ENCODE results near the gene USP10.

Gene USP10

DNA sequence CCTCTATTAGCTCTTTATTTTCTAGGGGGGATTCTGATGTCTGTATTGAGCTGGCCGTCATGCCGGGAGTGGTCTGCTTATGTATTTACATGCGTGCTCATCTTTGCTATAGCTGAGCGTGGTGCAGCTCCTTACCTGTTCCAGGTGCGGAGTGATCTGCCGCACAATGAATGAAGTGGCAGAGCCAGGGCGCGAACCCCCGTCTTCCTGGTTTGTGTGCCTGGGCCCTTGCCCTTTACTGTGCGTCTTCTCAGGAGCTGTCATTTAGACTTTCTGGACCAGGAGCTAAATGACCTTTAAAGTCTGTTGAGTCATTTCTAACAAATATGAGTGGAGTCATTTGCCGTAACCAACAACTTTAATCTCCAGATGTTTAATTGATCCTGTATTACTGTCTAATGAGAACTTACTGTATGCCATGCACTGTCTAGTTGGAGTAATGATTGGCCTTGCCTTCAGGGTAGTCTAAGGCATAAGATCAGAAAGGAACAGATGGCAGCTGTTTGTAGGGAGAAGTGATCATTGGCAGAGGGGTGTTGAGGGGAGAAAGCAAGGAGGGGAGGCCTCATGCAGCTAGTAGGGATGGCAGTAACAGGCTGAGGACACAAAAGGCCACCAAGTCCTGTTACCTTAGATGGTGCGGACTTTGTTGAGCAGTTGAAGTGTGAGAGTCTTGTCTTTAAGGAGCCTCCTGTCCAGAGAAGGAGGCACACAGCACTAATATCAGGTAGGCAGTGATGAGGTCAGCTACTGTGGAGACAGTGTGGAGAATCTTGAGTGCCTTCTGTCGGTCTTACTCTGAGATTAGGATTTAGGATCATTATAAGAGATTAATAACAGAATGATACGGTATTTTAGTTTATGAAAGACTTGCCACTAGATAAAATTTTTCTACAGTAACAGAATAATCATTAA is 53.9 kb downstream of the USP10 start:
- DNase-seq: no peak

DNA sequence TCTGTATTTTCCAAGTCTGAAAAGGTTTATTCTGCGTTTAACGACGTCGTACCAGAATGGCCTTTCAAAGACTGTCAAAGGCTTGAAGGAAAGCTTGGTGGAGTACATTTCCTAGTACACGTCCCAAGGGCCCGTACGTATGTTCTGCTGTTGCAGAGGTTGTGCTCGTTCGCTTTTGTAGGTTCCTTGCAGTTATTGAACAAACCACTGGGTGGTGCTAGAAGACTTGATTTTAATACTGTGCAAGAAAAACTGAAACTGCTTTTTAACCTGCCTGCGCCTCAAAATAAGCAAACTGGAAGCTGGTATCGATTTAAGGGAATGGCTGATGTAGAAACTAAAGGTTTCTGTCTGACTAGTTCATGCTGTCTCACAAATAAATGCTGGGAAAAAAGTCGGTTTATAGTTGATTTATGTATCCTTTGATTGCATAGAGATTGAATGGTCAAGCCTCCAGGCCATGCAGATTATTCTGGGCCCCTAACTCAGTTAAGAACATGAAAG is 54.6 kb downstream of the USP10 start:
- DNase-seq: peak in 4 of 5 donors; percentile 50 to 88 (median 69)

GRCh38 chr16:84754956-84755672 is 55.3 kb downstream of the USP10 start:
- peak in 1 of 5 donors; percentile 8 for DNase-seq

GRCh38 chr16:84756830-84757229 is 57.0 kb downstream of the USP10 start:
- DNase-seq: no peak

DNA sequence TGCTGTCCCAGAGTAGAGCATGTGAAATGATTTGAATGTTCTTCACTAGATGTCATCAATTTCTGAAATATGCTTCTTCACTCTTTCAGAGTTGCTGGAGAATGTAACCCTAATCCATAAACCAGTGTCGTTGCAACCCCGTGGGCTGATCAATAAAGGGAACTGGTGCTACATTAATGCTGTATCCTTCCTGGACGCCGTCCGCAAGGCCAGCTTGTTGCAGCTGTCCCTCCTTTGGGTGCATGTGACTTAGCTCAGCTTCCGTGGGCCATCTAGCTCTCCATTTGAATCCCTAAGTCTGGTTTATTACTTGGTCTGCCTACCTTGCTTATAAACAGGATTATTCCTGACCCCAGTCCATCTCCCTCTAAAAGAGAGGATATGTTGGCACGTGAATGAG is 58.8 kb downstream of the USP10 start:
- DNase-seq: no peak

DNA sequence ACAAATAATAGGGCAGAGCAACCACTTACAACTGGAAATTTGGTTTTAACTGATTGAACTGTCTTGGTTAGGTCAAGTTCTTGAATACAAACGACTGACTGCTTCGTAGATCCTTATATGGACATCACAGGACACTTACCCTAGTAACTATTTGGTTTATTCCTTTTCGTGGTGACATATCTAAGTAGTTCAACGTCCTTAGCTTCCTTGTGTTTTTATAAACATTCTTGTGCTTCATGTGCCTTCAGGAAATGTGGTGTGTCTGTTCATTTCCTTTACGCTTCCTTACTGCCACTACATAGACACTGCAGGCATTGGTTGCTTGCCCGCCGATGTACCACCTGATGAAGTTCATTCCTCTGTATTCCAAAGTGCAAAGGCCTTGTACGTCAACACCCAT is 59.3 kb downstream of the USP10 start:
- peak in 4 of 5 donors; percentile 27 to 41 (median 38) for DNase-seq

DNA sequence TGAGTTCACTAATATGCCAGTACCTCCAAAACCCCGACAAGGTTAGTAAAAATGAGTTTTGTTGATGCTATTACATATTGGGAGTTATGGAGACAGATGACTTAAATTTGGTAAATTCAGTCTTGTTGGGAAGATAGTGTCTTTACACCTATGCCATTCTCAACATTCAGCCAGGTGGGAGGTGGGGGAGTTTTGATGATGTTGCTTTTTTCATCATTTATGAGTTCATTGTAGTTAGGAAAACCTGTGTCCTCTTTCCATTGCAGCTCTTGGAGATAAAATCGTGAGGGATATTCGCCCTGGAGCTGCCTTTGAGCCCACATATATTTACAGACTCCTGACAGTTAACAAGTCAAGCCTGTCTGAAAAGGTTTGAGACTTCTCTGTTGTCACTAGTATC is 60.1 kb downstream of the USP10 start:
- no peak for DNase-seq

- no peak for DNase-seq
Observed at GRCh38 chr16:84761448-84762368, 61.9 kb downstream of the USP10 start.

- DNase-seq: no peak
Observed at GRCh38 chr16:84763164-84763563, 63.4 kb downstream of the USP10 start.

DNA sequence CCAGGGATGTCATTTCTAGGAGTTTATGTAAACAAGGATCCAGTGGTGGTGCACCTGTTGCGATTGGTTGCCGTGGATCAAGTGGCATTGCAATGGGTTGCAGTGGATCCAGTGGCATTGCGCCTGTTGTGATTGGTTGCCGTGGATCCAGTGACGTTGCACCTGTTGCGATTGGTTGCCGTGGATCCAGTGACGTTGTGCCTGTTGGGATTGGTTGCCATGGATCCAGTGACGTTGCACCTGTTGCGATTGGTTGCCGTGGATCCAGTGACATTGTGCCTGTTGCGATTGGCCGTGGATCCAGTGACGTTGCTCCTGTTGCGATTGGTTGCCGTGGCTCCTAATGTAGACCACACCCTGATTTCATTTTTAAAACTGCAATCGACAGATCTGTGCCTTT is 63.8 kb downstream of the USP10 start:
- no peak for DNase-seq

DNA sequence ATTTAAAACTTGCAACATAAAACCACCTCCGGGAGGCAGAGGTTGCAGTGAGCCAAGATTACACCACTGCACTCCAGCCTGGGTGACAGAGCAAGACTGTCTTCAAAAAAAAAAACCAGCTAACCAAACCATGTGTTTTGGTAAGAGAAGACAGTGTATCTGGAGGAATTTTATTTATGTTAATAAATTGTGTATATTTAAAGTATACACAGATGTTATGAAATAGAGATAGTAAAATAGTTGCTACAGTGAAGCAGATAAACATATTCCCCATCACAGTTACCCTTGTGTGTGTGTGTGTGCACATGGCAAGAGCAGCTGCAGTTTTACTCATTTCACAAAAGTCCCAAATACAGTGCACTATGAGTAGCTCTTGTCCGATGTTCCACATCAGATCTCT is 65.2 kb downstream of the USP10 start:
- DNase-seq: no peak

GRCh38 chr16:84765616-84766580 is 66.1 kb downstream of the USP10 start:
- DNase-seq: no peak

GRCh38 chr16:84766978-84767773 is 67.4 kb downstream of the USP10 start:
- no peak for DNase-seq

GRCh38 chr16:84768061-84768807 is 68.4 kb downstream of the USP10 start:
- no peak for DNase-seq

DNA sequence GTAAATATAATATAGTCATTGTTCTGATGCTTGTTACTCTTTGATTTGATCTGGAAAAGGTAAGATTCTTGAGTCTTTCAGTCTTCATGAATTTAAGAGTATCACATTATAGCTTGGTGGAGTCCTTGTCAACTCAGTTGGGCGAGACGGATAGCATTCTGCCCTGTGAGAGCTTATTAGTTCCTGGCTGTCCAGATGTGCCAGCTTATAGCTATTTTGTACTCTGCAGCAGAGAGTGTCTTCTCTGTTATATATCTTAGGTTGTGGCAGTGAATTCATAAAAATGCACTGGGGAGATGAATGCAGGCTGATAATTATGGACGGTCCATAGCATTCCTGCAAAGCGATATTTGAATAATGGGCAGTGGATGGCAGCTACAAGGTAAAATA is 69.0 kb downstream of the USP10 start:
- no peak for DNase-seq

DNA sequence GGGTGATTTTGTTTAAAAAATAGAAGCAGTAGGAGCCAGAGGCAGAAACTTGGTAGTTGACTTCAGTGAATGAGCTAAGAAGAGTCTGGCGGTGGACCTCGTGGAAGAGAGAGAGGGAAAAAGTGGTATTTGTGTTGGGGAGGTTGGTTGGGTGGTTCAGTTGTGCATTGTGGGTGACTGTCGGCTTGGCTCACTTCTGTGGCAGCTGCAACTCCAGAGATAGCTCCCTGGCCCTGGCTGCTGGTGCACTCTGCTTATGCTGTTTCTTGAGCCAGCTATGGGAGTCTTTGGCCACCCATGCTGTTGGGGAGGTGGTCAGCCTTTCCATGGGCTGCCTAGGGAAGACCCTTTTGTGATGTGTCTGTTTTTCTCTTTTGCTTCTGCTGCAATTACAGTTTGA is 69.6 kb downstream of the USP10 start:
- DNase-seq: no peak

DNA sequence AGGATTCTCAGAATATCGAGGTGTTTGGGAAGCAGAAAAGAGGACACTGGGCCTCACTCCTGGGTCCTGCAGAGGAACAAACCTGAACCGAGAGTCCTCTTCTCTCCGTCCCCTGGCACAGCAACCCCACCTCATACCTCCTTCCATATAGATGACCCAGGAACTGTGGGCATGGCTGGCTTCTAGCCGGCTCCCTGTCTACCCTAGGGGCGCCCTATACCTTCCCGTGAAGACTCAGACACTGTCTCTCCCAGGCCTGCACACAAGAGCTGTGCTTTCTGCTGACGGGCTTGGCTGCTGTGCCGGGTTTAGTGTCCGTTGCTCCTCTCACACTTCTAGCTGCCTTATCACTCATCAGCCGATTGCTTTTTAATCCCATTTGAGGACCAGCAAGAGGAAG is 73.5 kb downstream of the USP10 start:
- DNase-seq: no peak

GRCh38 chr16:84774810-84775209 is 75.0 kb downstream of the USP10 start:
- DNase-seq: no peak

- no peak for DNase-seq
Observed at GRCh38 chr16:84775262-84775810, 75.5 kb downstream of the USP10 start.

- no peak for DNase-seq
Observed at GRCh38 chr16:84777435-84777834, 77.6 kb downstream of the USP10 start.

All from T-helper 1 cell (primary cell).